Measurements from ENCODE around the gene NRG3. TPM values are rescaled to one million over a fixed set of nuclear protein-coding genes. Genes with fewer than 3 reads are reported as not detected.

Gene NRG3
- total RNA-seq, 1 experiment from 2014 or later = not detected

DNA sequence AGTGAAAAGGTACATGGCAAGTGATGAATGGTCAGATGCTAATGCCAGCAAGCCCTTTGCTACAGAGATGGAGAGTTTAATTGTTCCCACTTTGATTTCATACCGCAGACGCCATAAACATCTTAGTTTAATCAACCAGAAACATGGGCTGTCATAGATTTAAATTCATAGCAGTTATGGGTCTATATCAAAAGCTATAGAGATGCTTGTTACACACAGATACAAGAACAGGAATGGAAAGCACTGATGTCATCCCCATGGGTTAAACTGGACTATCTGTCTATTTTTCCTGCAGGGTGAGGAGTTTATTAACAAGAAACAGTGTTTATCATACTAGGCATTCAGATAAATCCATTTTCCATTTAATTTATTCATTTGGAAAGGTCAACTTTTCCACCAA is 409.2 kb downstream of the NRG3 start:
- no peaks in the 10 kb centered on the region for H3K36me3 ChIP-seq (ENCODE audit: control insufficient read depth in 1 of 2, insufficient read depth in 2 of 2, low read length in 2 of 2)
- no peak overlapping the region for H3K4me3 ChIP-seq (replicated peaks in 1 of 2; ENCODE audit: low read depth in 1 of 2, low read length in 2 of 2)
- H3K4me2 ChIP-seq (ENCODE audit: low read length) = no peak overlapping the region
- no peaks in the 10 kb centered on the region for H3K27me3 ChIP-seq (ENCODE audit: insufficient read depth, low read length)
- no peaks in the 10 kb centered on the region for H3K9me2 ChIP-seq (ENCODE audit: insufficient read depth)
- TF ChIP-seq CBX3 (IDR thresholded peaks at IDR 0.05; ENCODE audit: low read depth) (no peak), RAD21 (IDR thresholded peaks at IDR 0.05; ENCODE audit: low read depth) (no peak), POLR2AphosphoS5 (IDR thresholded peaks at IDR 0.05; ENCODE audit: low read depth, low read length) (no peak), ZNF274 (IDR thresholded peaks at IDR 0.05; ENCODE audit: low read depth, low read length) (no peak), POLR2A (IDR thresholded peaks at IDR 0.05; ENCODE audit: borderline replicate concordance, extremely low read depth, insufficient read depth, insufficient read length) (no peak), SRF (IDR thresholded peaks at IDR 0.05; ENCODE audit: low read depth) (no peak), CTCF (IDR thresholded peaks at IDR 0.05 in 2 of 3, conservative IDR thresholded peaks at IDR 0.05 in 1 of 3; ENCODE audit: borderline replicate concordance in 1 of 3, insufficient read depth in 1 of 3, low read depth in 2 of 3, low read length in 2 of 3) (no peak), YY1 (IDR thresholded peaks at IDR 0.05; ENCODE audit: extremely low read depth, insufficient replicate concordance, low read depth, low read length) (no peak), SP1 (IDR thresholded peaks at IDR 0.05; ENCODE audit: low read depth) (no peak), SIN3A (IDR thresholded peaks at IDR 0.05; ENCODE audit: low read depth) (no peak), EZH2 (IDR thresholded peaks at IDR 0.05) (no peak), JUND (IDR thresholded peaks at IDR 0.05) (no peak), ZFX (IDR thresholded peaks at IDR 0.05) (no peak), CEBPB (IDR thresholded peaks at IDR 0.05; ENCODE audit: low read depth) (no peak), ELF1 (IDR thresholded peaks at IDR 0.05; ENCODE audit: borderline replicate concordance, low read depth) (no peak), TCF7L2 (IDR thresholded peaks at IDR 0.05; ENCODE audit: borderline replicate concordance, extremely low read depth, insufficient read depth, insufficient read length) (no peak), EZH2phosphoT487 (IDR thresholded peaks at IDR 0.05; ENCODE audit: borderline replicate concordance) (no peak)
- TF ChIP-seq, protein P1, sequence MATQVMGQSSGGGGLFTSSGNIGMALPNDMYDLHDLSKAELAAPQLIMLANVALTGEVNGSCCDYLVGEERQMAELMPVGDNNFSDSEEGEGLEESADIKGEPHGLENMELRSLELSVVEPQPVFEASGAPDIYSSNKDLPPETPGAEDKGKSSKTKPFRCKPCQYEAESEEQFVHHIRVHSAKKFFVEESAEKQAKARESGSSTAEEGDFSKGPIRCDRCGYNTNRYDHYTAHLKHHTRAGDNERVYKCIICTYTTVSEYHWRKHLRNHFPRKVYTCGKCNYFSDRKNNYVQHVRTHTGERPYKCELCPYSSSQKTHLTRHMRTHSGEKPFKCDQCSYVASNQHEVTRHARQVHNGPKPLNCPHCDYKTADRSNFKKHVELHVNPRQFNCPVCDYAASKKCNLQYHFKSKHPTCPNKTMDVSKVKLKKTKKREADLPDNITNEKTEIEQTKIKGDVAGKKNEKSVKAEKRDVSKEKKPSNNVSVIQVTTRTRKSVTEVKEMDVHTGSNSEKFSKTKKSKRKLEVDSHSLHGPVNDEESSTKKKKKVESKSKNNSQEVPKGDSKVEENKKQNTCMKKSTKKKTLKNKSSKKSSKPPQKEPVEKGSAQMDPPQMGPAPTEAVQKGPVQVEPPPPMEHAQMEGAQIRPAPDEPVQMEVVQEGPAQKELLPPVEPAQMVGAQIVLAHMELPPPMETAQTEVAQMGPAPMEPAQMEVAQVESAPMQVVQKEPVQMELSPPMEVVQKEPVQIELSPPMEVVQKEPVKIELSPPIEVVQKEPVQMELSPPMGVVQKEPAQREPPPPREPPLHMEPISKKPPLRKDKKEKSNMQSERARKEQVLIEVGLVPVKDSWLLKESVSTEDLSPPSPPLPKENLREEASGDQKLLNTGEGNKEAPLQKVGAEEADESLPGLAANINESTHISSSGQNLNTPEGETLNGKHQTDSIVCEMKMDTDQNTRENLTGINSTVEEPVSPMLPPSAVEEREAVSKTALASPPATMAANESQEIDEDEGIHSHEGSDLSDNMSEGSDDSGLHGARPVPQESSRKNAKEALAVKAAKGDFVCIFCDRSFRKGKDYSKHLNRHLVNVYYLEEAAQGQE (IDR thresholded peaks at IDR 0.05; ENCODE audit: low read depth) = no peak
- TF ChIP-seq, protein P2, sequence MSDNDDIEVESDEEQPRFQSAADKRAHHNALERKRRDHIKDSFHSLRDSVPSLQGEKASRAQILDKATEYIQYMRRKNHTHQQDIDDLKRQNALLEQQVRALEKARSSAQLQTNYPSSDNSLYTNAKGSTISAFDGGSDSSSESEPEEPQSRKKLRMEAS (IDR thresholded peaks at IDR 0.05) = no peak
- TF ChIP-seq, protein P3, sequence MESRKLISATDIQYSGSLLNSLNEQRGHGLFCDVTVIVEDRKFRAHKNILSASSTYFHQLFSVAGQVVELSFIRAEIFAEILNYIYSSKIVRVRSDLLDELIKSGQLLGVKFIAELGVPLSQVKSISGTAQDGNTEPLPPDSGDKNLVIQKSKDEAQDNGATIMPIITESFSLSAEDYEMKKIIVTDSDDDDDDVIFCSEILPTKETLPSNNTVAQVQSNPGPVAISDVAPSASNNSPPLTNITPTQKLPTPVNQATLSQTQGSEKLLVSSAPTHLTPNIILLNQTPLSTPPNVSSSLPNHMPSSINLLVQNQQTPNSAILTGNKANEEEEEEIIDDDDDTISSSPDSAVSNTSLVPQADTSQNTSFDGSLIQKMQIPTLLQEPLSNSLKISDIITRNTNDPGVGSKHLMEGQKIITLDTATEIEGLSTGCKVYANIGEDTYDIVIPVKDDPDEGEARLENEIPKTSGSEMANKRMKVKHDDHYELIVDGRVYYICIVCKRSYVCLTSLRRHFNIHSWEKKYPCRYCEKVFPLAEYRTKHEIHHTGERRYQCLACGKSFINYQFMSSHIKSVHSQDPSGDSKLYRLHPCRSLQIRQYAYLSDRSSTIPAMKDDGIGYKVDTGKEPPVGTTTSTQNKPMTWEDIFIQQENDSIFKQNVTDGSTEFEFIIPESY (IDR thresholded peaks at IDR 0.05; ENCODE audit: extremely low read depth, insufficient replicate concordance, low read length) = no peak
- H3K27ac ChIP-seq (ENCODE audit: low read depth, low read length) = no peak overlapping the region
- no peak overlapping the region for H3K9ac ChIP-seq (ENCODE audit: low read length)
- POLR2A ChIA-PET = no interaction called here
- H3K79me2 ChIP-seq (ENCODE audit: insufficient read depth, low read length) = no peaks in the 10 kb centered on the region
- intact Hi-C loops (cut with micrococcal nuclease) = no loop called here
- no peak for DNase-seq (ENCODE audit: low read depth, low spot score)
- H3K4me1 ChIP-seq (ENCODE audit: control insufficient read depth in 1 of 2, insufficient read depth in 2 of 2, low read length in 2 of 2) = no peaks in the 10 kb centered on the region
- no peak overlapping the region for H2AFZ ChIP-seq (ENCODE audit: low read depth, low read length, poor library complexity, severe bottlenecking)
- no TSS peak for BruUV-seq (replicated peaks)
- RAD21 ChIA-PET (ENCODE audit: low non-redundant PET in 1 of 2, low total read pairs in 2 of 2, uncharacterized antibody in 2 of 2, unreplicated experiment in 2 of 2) = no interaction called here
- H3K9me3 ChIP-seq (ENCODE audit: control insufficient read depth in 1 of 2, insufficient read depth in 1 of 2, low read depth in 1 of 2, low read length in 2 of 2) = peaks cover 5 to 39% of the 10 kb centered on the region in 2 experiments; a peak in 2 of 4 replicates
- no peaks in the 10 kb centered on the region for H4K20me1 ChIP-seq (ENCODE audit: insufficient read depth)
- ATAC-seq = no peak
- CTCF ChIA-PET = no interaction called here
